Loucy (cell line): ENCODE data around the gene ANGPTL2.

Source experiments
- H2AFZ ChIP-seq: fragments of 200-600 bp; sonication (generic); 2 replicates; pipeline ENCODE4 v1.6.0; 2016; ENCODE audit warnings: antibody characterized with exemption, mild to moderate bottlenecking, low read length, moderate library complexity
- H3F3A ChIP-seq: fragments of 200-600 bp; 2 replicates; pipeline ENCODE4 v1.6.0; 2016; ENCODE audit warnings: antibody characterized with exemption, low read depth, mild to moderate bottlenecking
- H3K27me3 ChIP-seq: fragments of 200-600 bp; sonication (generic); 2 replicates; pipeline ENCODE4 v1.6.1; 2014; ENCODE audit warnings: low read length, mild to moderate bottlenecking; ENCODE audit not compliant: insufficient read depth, poor library complexity, severe bottlenecking
- H3K36me3 ChIP-seq: fragments of 200-600 bp; sonication (generic); 2 replicates; pipeline ENCODE4 v1.6.1; 2016; ENCODE audit warnings: low read length; ENCODE audit not compliant: insufficient read depth
- H3K4me1 ChIP-seq: fragments of 200-600 bp; sonication (generic); 2 replicates; pipeline ENCODE4 v1.5.1; 2014; ENCODE audit warnings: low read length, mild to moderate bottlenecking; ENCODE audit not compliant: insufficient read depth, poor library complexity, severe bottlenecking
- H3K4me2 ChIP-seq: fragments of 200-600 bp; sonication (generic); 2 replicates; pipeline ENCODE4 v1.6.0; 2014; ENCODE audit warnings: antibody characterized with exemption, low read length, low read depth, mild to moderate bottlenecking; ENCODE audit not compliant: poor library complexity, severe bottlenecking
- H3K4me3 ChIP-seq: fragments of 200-600 bp; sonication (generic); 2 replicates; pipeline ENCODE4 v1.5.1; 2014; ENCODE audit warnings: low read length, mild to moderate bottlenecking, mixed read lengths; ENCODE audit not compliant: poor library complexity, severe bottlenecking
- H3K79me2 ChIP-seq: fragments of 200-600 bp; sonication (generic); 2 replicates; pipeline ENCODE4 v1.6.1; 2014; ENCODE audit warnings: low read length; ENCODE audit not compliant: insufficient read depth
- H3K9ac ChIP-seq: fragments of 200-600 bp; sonication (generic); 2 replicates; pipeline ENCODE4 v1.6.0; 2014; ENCODE audit warnings: mild to moderate bottlenecking, low read depth, low read length, moderate library complexity; ENCODE audit not compliant: poor library complexity, severe bottlenecking
- H3K9me2 ChIP-seq: fragments of 200-600 bp; sonication (generic); replicated peaks from 2 replicates; pipeline ENCODE4 v1.6.1; 2016; ENCODE audit warnings: low read depth, low read length, mixed read lengths
- H3K9me3 ChIP-seq: fragments of 200-600 bp; sonication (generic); 2 replicates; pipeline ENCODE4 v1.6.1; 2014; ENCODE audit warnings: mild to moderate bottlenecking, antibody characterized with exemption, low read length, low read depth; ENCODE audit not compliant: insufficient read depth
- H4K20me1 ChIP-seq: fragments of 200-600 bp; sonication (generic); 2 replicates; pipeline ENCODE4 v1.6.0; 2014; ENCODE audit warnings: antibody characterized with exemption, low read length, mild to moderate bottlenecking; ENCODE audit not compliant: insufficient read depth, poor library complexity, severe bottlenecking
- EZH2phosphoT487 ChIP-seq: fragments of 200-600 bp; IDR thresholded peaks from 2 replicates; pipeline ENCODE4 v1.6.1; 2018; ENCODE audit warnings: antibody characterized with exemption, mild to moderate bottlenecking, moderate library complexity, borderline replicate concordance
- TF ChIP-seq, protein P1 (sequence below): fragments of 200-600 bp; sonication (generic); conservative IDR thresholded peaks from 2 replicates; pipeline ENCODE4 v1.5.1; 2014; ENCODE audit warnings: mild to moderate bottlenecking, antibody characterized with exemption, low read length

Gene ANGPTL2

DNA sequence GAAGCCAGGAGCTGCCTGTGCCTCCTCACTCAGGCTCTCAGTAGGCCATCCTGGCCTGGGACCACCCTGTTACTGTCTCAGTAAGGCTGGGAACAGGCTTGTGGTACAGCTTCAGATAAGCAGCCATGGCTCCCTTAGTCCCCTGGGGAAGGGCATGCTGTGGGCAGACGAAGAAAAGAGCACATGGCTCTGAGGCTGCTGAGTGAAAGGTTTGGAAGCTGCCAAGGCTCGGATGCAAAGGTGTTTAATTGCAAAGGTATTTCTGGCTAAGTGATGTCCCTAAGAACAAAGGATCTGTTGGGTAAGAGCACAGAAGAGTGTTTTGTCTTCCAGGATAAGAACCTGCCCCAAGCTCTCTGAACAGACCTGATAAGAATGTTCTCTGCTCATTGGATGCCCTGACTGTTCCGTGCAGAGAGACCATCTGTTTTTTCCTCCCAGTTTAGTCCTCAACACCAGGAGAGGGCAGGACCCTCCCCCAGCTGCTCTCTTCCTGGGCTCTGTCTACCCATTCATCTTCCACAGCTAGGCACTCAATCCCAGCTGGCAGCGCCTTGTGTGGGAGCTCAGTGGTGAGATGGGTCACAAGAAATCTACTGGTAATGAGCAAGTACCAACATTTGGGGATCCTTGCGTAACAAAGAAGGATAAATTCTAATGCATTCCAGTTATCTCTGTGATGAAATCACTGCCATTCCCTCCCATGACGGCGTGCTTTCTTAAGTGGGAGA is 17.7 kb downstream of the ANGPTL2 start:
- no peak for TF ChIP-seq EZH2phosphoT487
- TF ChIP-seq, protein P1, sequence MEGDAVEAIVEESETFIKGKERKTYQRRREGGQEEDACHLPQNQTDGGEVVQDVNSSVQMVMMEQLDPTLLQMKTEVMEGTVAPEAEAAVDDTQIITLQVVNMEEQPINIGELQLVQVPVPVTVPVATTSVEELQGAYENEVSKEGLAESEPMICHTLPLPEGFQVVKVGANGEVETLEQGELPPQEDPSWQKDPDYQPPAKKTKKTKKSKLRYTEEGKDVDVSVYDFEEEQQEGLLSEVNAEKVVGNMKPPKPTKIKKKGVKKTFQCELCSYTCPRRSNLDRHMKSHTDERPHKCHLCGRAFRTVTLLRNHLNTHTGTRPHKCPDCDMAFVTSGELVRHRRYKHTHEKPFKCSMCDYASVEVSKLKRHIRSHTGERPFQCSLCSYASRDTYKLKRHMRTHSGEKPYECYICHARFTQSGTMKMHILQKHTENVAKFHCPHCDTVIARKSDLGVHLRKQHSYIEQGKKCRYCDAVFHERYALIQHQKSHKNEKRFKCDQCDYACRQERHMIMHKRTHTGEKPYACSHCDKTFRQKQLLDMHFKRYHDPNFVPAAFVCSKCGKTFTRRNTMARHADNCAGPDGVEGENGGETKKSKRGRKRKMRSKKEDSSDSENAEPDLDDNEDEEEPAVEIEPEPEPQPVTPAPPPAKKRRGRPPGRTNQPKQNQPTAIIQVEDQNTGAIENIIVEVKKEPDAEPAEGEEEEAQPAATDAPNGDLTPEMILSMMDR = no peak
- no peaks in the 10 kb centered on the region for H3K4me1 ChIP-seq

DNA sequence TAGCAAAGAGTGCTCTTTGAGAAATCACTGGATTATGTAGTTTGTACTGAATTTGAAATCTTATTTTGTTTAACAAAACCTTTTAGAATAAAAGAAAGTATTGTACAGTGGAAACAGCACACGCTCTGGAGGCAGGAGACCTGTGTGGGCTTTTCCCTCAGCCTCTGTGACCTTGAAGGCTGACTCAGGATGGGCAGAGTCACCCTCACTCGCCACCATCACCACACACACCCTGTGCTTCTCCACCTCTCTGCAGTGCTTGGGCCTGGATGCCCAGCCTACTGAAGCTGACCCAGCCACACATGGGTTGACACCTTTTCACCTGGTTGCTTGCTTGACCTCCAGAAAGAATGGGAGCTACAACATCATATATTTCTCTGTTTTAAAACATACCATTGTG is 19.6 kb downstream of the ANGPTL2 start:
- H3K4me3 ChIP-seq = no peak overlapping the region
- H3K9me3 ChIP-seq = no peaks in the 10 kb centered on the region
- H3K4me1 ChIP-seq = no peaks in the 10 kb centered on the region
- no peaks in the 10 kb centered on the region for H3K79me2 ChIP-seq
- H3K4me2 ChIP-seq = no peak overlapping the region
- H3K36me3 ChIP-seq = no peaks in the 10 kb centered on the region
- H4K20me1 ChIP-seq = no peaks in the 10 kb centered on the region
- H3K9me2 ChIP-seq = no peaks in the 10 kb centered on the region
- H2AFZ ChIP-seq = no peak overlapping the region
- no peak overlapping the region for H3K9ac ChIP-seq
- H3K27me3 ChIP-seq = no peaks in the 10 kb centered on the region
- TF ChIP-seq, protein P1 = no peak
- no peak for TF ChIP-seq EZH2phosphoT487
- H3F3A ChIP-seq = no peaks in the 10 kb centered on the region

More for the DNA sequence above, 17.7 kb downstream of the ANGPTL2 start:
- Histone ChIP-seq H3K79me2 (no peaks in the 10 kb centered on the region), H2AFZ (no peak overlapping the region), H3K4me3 (no peak overlapping the region), H3F3A (no peaks in the 10 kb centered on the region), H3K36me3 (no peaks in the 10 kb centered on the region), H3K9me3 (no peaks in the 10 kb centered on the region), H4K20me1 (no peaks in the 10 kb centered on the region), H3K9ac (no peak overlapping the region), H3K4me2 (no peak overlapping the region), H3K27me3 (no peaks in the 10 kb centered on the region), H3K9me2 (no peaks in the 10 kb centered on the region)

DNA sequence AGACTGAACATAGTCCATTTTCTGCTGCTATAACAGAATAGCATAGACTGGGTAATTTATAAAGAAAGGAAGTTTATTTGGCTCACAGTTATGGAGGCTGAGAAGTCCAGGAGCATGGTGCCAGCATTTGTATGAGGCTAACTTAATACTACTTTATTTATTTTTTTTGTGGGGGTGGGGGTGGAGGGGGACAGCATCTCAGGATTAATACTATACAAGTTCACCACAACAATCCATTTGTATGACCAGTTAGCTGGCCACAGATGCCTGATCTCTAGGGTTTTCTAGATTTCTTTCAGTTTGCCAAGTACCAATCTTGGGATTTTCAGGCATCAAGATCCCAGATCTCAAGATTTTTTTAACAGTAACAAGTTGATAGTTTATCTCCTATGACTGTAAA is 20.3 kb downstream of the ANGPTL2 start:
- Histone ChIP-seq H3K79me2 (no peaks in the 10 kb centered on the region), H3K4me3 (no peak overlapping the region), H3K4me1 (no peaks in the 10 kb centered on the region), H3F3A (no peaks in the 10 kb centered on the region), H3K9ac (no peak overlapping the region), H3K9me2 (no peaks in the 10 kb centered on the region), H4K20me1 (no peaks in the 10 kb centered on the region), H2AFZ (no peak overlapping the region), H3K36me3 (no peaks in the 10 kb centered on the region), H3K9me3 (no peaks in the 10 kb centered on the region), H3K27me3 (no peaks in the 10 kb centered on the region), H3K4me2 (no peak overlapping the region)
- no peak for TF ChIP-seq EZH2phosphoT487
- TF ChIP-seq, protein P1 = no peak
